Neural cell (in vitro differentiated cells): Measurements from ENCODE around the gene PES1.

Experiments used
- CTCF ChIP-seq: fragments of 450-650 bp; IDR thresholded peaks from 2 replicates; pipeline ENCODE4 v1.5.1; 2014; ENCODE audit warnings: antibody characterized with exemption, mild to moderate bottlenecking, moderate library complexity; ENCODE audit not compliant: poor library complexity, severe bottlenecking
- MXI1 ChIP-seq: fragments of 450-650 bp; conservative IDR thresholded peaks from 2 replicates; pipeline ENCODE4 v1.6.1; 2014; ENCODE audit warnings: antibody characterized with exemption, mild to moderate bottlenecking; ENCODE audit not compliant: poor library complexity, severe bottlenecking

DNA sequence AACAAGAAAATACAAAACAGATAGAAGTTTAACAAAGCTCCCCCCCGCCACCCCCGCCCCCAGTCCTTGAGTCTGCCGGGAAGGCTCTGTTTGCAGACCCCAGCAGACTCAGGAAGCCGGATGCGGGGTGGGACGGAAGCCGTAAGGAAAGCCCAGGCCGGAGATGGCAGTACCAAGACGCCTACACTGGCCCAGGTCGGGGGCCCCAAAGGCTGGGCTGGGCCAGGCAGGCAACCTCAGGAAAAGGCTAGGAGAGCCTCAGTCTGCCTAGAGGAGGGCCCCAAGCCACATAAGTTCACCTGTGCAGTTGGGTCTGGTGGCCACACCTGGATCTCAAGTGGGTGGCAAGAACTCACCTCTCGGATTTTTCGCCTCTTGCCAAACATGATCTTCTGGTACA lies 13.2 kb downstream of the PES1 start:
- TF ChIP-seq CTCF: no peak
- TF ChIP-seq MXI1: no peak
